ENCODE measurements around the gene KIRREL1. TPM values are rescaled to one million over a fixed set of nuclear protein-coding genes. Genes with fewer than 3 reads are reported as not detected.

KIRREL1 gene
- polyA plus RNA-seq, 1 donor from 2014 or later, result 12.9 TPM

DNA sequence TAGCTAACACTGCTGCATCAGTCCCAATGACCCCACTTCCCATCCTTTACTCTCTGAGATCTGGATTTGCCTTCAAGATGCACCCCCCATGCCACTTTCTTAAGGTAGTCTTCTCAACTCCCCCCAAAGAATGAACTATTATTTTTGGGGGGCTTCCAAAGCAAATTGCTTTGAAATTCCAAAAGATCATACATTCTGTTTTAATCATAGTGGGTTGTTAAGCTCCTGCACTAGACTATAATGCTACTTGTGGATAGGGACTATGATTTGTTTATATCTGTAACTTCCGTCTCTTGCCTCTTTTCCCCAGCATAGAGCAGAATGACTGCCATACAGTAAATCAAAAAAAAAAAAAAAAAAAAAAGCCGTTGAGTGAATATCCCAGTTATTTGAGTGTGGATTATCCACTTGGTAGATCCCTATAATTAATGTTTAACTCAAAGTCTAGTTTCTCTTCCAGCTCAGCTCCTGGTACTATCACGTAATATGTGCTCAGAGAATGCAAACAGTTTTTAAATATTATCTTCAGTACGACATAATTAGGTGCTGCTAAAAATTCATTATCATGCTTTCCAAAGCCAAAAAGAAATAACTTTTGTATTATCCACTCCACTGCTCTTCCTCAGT, 26.9 kb downstream of the KIRREL1 start:
- Histone ChIP-seq H3K9ac (ENCODE audit: low read length) (no peak overlapping the region), H3K27me3 (ENCODE audit: insufficient read depth, low read depth, low read length) (no peaks in the 10 kb centered on the region), H3K27ac (ENCODE audit: low read length) (no peak overlapping the region), H3K4me3 (ENCODE audit: low read length) (no peak overlapping the region), H3K36me3 (ENCODE audit: insufficient read depth, low read length) (no peaks in the 10 kb centered on the region), H3K9me3 (ENCODE audit: low read length) (no peaks in the 10 kb centered on the region), H3K9me2 (ENCODE audit: insufficient read depth, low read length) (no peaks in the 10 kb centered on the region), H2AFZ (ENCODE audit: low read depth, low read length) (no peak overlapping the region), H3F3A (ENCODE audit: insufficient read depth, low read length, poor library complexity, severe bottlenecking) (no peaks in the 10 kb centered on the region), H3K79me2 (replicated peaks; ENCODE audit: insufficient read depth, low read length) (peaks cover 31% of the 10 kb centered on the region), H3K4me2 (ENCODE audit: low read length) (no peak overlapping the region), H4K20me1 (ENCODE audit: insufficient read depth) (no peaks in the 10 kb centered on the region)
- TF ChIP-seq, protein P1, sequence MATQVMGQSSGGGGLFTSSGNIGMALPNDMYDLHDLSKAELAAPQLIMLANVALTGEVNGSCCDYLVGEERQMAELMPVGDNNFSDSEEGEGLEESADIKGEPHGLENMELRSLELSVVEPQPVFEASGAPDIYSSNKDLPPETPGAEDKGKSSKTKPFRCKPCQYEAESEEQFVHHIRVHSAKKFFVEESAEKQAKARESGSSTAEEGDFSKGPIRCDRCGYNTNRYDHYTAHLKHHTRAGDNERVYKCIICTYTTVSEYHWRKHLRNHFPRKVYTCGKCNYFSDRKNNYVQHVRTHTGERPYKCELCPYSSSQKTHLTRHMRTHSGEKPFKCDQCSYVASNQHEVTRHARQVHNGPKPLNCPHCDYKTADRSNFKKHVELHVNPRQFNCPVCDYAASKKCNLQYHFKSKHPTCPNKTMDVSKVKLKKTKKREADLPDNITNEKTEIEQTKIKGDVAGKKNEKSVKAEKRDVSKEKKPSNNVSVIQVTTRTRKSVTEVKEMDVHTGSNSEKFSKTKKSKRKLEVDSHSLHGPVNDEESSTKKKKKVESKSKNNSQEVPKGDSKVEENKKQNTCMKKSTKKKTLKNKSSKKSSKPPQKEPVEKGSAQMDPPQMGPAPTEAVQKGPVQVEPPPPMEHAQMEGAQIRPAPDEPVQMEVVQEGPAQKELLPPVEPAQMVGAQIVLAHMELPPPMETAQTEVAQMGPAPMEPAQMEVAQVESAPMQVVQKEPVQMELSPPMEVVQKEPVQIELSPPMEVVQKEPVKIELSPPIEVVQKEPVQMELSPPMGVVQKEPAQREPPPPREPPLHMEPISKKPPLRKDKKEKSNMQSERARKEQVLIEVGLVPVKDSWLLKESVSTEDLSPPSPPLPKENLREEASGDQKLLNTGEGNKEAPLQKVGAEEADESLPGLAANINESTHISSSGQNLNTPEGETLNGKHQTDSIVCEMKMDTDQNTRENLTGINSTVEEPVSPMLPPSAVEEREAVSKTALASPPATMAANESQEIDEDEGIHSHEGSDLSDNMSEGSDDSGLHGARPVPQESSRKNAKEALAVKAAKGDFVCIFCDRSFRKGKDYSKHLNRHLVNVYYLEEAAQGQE (IDR thresholded peaks at IDR 0.05; ENCODE audit: borderline replicate concordance), result no peak
- no peak for TF ChIP-seq TAF1 (IDR thresholded peaks at IDR 0.05; ENCODE audit: low read depth)
- TF ChIP-seq SMC3 (conservative IDR thresholded peaks at IDR 0.05; ENCODE audit: poor library complexity), result no peak
- TF ChIP-seq POLR2AphosphoS5 (IDR thresholded peaks at IDR 0.05), result no peak
- TF ChIP-seq RAD21 (conservative IDR thresholded peaks at IDR 0.05), result no peak
- TF ChIP-seq EP300 (conservative IDR thresholded peaks at IDR 0.05; ENCODE audit: poor library complexity, severe bottlenecking), result no peak
- TF ChIP-seq, protein P2, sequence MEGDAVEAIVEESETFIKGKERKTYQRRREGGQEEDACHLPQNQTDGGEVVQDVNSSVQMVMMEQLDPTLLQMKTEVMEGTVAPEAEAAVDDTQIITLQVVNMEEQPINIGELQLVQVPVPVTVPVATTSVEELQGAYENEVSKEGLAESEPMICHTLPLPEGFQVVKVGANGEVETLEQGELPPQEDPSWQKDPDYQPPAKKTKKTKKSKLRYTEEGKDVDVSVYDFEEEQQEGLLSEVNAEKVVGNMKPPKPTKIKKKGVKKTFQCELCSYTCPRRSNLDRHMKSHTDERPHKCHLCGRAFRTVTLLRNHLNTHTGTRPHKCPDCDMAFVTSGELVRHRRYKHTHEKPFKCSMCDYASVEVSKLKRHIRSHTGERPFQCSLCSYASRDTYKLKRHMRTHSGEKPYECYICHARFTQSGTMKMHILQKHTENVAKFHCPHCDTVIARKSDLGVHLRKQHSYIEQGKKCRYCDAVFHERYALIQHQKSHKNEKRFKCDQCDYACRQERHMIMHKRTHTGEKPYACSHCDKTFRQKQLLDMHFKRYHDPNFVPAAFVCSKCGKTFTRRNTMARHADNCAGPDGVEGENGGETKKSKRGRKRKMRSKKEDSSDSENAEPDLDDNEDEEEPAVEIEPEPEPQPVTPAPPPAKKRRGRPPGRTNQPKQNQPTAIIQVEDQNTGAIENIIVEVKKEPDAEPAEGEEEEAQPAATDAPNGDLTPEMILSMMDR (IDR thresholded peaks at IDR 0.05; ENCODE audit: poor library complexity, severe bottlenecking), result no peak

DNA sequence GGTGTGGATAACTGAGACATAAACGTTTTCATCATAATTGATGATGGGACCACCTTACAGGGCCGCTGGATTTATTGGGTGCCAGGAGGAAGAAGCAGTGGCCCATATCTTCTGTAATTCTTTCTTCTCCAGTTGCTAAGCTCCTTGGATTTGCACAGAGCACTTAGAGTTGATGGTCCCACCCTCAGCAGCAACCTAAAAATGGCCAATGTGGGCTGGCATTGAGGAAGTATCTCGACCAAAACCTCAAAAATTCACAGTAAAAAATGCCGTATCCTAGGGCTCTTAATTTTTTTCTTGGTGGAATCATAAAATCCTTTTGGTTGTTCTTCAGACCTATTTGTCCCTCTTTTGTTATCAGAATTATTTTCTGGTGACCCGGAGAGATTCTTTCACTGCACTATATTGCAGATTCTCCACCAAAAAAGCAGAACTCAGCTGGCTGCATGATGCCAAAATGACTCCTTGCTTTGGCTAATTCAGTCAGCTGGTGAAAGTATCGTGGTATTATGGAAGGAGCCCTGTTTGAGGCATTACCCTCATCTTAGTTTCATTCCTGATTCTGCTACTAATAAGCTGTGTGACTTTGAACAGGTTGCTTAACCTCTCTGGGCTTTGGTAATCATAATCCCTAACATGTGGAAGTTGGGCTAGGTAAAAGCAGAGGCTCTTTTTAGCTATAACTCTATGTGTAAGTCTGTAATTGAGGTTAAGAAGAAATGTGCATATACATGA, 27.6 kb downstream of the KIRREL1 start:
- H3K79me2 ChIP-seq (replicated peaks; ENCODE audit: insufficient read depth, low read length), result peaks cover 31% of the 10 kb centered on the region
- no peak overlapping the region for H2AFZ ChIP-seq (ENCODE audit: low read depth, low read length)
- no peaks in the 10 kb centered on the region for H4K20me1 ChIP-seq (ENCODE audit: insufficient read depth)
- no peaks in the 10 kb centered on the region for H3K27me3 ChIP-seq (ENCODE audit: insufficient read depth, low read depth, low read length)
- TF ChIP-seq, protein P1 (IDR thresholded peaks at IDR 0.05; ENCODE audit: borderline replicate concordance), result no peak
- TF ChIP-seq EZH2 (IDR thresholded peaks at IDR 0.05; ENCODE audit: borderline replicate concordance, insufficient read depth, low read length, poor library complexity, severe bottlenecking), result no peak
- TF ChIP-seq TAF1 (IDR thresholded peaks at IDR 0.05; ENCODE audit: low read depth), result no peak
- no peak for TF ChIP-seq MXI1 (conservative IDR thresholded peaks at IDR 0.05; ENCODE audit: poor library complexity, severe bottlenecking)
- no peak for TF ChIP-seq POLR2AphosphoS5 (IDR thresholded peaks at IDR 0.05)
- TF ChIP-seq, protein P2 (IDR thresholded peaks at IDR 0.05; ENCODE audit: poor library complexity, severe bottlenecking), result no peak
- TF ChIP-seq RAD21 (conservative IDR thresholded peaks at IDR 0.05), result no peak
- TF ChIP-seq EP300 (conservative IDR thresholded peaks at IDR 0.05; ENCODE audit: poor library complexity, severe bottlenecking), result no peak
- no peak for TF ChIP-seq SMC3 (conservative IDR thresholded peaks at IDR 0.05; ENCODE audit: poor library complexity)
- no peaks in the 10 kb centered on the region for H3F3A ChIP-seq (ENCODE audit: insufficient read depth, low read length, poor library complexity, severe bottlenecking)
- H3K4me2 ChIP-seq (ENCODE audit: low read length), result no peak overlapping the region
- H3K9me2 ChIP-seq (ENCODE audit: insufficient read depth, low read length), result no peaks in the 10 kb centered on the region
- H3K27ac ChIP-seq (ENCODE audit: low read length), result no peak overlapping the region
- no peaks in the 10 kb centered on the region for H3K36me3 ChIP-seq (ENCODE audit: insufficient read depth, low read length)
- no peak overlapping the region for H3K9ac ChIP-seq (ENCODE audit: low read length)
- H3K4me3 ChIP-seq (ENCODE audit: low read length), result no peak overlapping the region
- H3K9me3 ChIP-seq (ENCODE audit: low read length), result no peaks in the 10 kb centered on the region

Data from neural cell (in vitro differentiated cells).